Frontal cortex (tissue), 4 donors: Measurements from ENCODE around the gene FMNL1. TPM values are rescaled to one million over a fixed set of nuclear protein-coding genes. Genes with fewer than 3 reads are reported as not detected.

Experiments used
- DNase-seq, 2 donors: peaks; one replicate each; pipeline ENCODE4 v3.0.0; 2012; ENCODE audit warnings: low spot score in 2 of 2
- FAIRE-seq: peaks from 2 replicates; lab custom pipeline; 2012; peaks lifted over from hg19 to GRCh38; lab: Jason Lieb, UNC
- total RNA-seq: library from RNA; depleted of rRNA; stranded (reverse); fragments of >200 nt; gene quantifications from one replicate; pipeline ENCODE4 v1.2.3, GENCODE V29; 2014
- donor health status: control.
- donor health status: control.
- donor health status: control.

Gene FMNL1
- total RNA-seq, 1 donor from 2014 or later: 4.1 TPM

DNA sequence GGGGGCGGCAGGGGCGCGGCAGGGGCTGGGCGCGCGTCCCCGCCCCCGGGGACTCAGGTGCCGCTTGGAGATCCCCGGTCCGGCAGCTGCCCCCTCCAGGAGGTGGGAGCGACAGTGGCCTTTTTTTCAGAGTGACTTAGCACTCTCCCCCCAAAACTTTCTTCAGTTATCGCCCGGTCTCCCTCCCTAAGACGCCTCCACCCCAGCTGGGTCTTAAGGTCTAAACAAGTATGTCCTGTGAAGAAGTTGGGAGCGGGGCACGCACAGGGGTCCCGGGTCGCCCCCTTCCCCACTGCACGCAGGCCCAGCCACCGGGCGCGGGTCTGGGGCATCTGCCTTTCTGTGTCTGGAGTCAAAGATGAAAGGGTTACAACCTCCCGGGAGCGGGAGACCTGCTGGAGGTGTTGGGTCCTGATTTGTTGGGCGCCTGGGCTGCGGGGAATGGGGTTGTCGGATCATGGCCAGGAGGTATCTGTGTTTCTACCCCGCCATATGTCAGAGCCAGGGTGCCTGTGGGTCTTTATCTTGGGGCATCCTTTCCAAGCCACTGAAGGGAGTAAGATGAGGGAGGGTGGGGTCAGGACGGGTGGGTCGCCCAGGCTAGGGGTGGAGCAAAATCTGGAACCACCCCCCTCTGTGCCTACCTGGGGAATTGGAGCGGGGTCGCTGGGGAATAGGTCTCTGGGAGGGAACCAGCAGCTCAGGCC, 757 bp downstream of the FMNL1 start:
- DNase-seq (peak in 1 of 2 donors; percentile 10), FAIRE-seq (no peak)

GRCh38 chr17:45222996-45223538, 1.4 kb downstream of the FMNL1 start:
- FAIRE-seq: no peak
- DNase-seq: peak; percentile 20 to 22

DNA sequence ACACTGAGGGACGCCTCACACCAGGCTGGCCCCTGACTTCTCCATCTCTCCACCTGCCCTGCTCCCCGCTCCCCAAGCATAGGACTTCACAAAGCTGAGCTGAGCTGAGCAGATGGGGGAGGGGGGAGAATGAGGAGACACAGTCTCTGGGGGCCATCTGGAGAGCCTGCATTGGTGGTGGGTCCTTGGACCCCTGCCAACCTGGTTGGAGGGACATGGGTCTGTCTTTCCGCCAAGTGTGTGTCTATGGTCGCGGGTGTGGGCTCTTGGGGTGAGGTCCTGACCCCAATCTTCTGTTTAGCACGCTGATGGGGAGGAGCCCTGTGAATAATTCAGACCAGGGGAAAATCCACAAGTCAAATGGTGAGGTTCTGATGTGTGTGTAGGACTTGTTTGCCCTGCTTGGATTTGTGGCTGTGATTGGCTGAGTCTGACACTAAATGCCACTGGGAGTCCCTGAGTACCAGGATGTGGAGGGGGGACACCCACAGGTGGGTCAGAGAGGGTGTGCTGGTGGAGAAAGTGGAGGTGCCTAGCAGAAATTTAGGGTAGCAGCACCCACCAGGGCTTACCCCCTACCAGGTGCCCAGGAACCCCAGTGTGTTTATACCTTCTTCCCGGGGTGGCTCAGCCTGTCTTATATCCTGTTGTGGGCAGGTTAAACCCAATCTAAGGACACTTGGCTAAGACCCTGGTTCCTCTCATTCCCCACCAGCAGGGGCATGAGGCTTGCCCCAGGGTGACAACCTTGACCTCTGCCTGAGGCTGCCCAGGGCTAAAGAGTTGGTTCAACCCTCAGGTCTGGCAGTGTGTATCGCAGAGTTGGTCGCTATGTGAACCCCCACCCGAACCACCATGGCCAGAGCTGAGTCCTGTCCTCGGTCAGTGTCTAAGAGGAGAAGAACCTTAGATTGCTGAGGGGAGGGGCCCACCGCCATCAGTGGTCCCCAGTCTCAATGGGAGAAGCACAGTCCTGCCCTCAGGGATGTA, 2.1 kb downstream of the FMNL1 start:
- DNase-seq: peak in 1 of 2 donors; percentile 12
- FAIRE-seq: no peak

GRCh38 chr17:45224671-45225050, 3.0 kb downstream of the FMNL1 start:
- FAIRE-seq: no peak
- DNase-seq: no peak

- no peak for DNase-seq
- FAIRE-seq: no peak
These were observed 3.5 kb downstream of the FMNL1 start for GRCh38 chr17:45225051-45225700.

- FAIRE-seq: no peak
- DNase-seq: no peak
These were observed 4.4 kb downstream of the FMNL1 start for GRCh38 chr17:45225964-45226530.

GRCh38 chr17:45226576-45226975, 4.9 kb downstream of the FMNL1 start:
- FAIRE-seq (no peak), DNase-seq (no peak)

- FAIRE-seq: no peak
These were observed 5.6 kb downstream of the FMNL1 start for GRCh38 chr17:45227101-45227925.

GRCh38 chr17:45227926-45228762, 6.5 kb downstream of the FMNL1 start:
- DNase-seq (no peak), FAIRE-seq (no peak)

More at GRCh38 chr17:45227101-45227925, 5.6 kb downstream of the FMNL1 start:
- DNase-seq: no peak

GRCh38 chr17:45228763-45229539, 7.3 kb downstream of the FMNL1 start:
- DNase-seq (no peak), FAIRE-seq (no peak)

- FAIRE-seq (no peak), DNase-seq (no peak)
These were observed 8.2 kb downstream of the FMNL1 start for GRCh38 chr17:45229681-45230409.

GRCh38 chr17:45230410-45230786, 8.7 kb downstream of the FMNL1 start:
- DNase-seq (no peak), FAIRE-seq (no peak)

DNA sequence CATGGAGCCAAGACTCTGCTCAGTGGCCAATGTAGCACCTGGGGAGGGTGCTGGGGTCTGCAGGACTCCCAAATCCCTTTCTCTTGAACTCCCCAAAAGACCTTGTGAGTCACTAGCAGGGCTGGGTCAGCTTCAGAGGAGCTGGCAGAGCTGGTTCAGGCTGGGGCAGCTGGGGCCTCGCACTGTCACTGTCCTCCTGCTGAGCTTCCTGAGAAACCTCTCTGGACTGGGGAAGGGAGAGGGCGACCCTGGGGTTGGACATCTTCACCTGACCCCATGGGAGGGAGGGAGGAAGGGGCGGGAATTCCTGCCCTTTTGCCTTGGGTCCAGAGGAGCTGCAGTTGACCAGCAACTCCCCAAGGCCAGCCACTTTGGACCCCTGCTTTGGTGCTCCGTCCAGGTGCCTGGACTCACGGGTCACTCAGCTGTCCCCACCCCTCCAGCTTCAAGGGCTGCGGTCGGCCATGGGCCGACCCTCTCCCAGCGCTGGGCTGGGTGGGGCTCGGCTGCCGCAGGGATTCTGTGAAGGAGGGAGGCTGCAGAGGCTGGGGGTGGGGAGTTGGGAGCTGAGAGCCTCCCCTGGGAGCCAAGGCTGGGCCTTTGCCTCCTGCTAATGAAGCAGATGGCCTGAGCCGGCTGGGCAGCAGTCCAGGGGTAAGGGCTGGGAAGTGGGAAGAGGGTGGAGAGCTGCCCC, 9.2 kb downstream of the FMNL1 start:
- DNase-seq (no peak), FAIRE-seq (no peak)

DNA sequence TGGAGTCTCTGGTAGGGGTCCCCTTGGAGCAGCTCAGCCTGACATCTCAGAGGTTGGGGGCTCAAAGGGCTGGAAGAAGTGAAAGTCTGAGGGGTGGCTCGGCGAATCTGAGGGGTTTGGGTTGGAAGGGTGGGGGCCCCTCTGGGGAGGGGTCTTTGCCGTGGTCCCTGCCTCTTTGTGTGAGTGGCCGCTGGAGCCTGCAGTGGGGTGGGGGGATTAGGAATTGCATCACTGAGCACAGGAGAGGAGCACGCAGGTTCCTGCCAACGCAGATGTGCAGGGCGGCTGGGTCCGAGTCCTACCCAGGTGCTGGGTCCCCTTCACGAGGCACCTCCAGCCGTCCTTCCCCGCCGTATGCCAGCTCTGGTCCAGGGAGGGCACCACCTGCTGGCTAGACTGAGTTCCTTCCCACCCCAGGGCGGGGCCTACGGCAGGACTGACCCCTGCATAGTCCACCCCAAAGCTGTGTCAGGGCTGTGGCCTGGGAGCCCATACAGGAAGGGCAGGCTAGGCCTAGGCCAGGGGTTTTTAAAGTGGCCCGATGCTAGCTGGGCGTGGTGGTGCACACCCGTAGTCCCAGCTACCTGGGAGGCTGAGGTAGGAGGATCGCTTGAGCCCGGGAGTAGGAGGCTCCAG, 9.9 kb downstream of the FMNL1 start:
- DNase-seq: no peak

GRCh38 chr17:45232514-45233422, 11.1 kb downstream of the FMNL1 start:
- FAIRE-seq: no peak

More for the DNA sequence above, 9.9 kb downstream of the FMNL1 start:
- FAIRE-seq: no peak

More at GRCh38 chr17:45232514-45233422, 11.1 kb downstream of the FMNL1 start:
- no peak for DNase-seq
